GM12878 (cell line): ENCODE results near the gene MUC21. TPM values are rescaled to one million over a fixed set of nuclear protein-coding genes. Genes with fewer than 3 reads are reported as not detected.

ENCODE experiments used
- ATAC-seq: fragments of 200-7000 bp; cut with Tn5 transposase; 3 replicates; pipeline ENCODE4 v1.9.1; 2020; ENCODE audit warnings: mild to moderate bottlenecking, moderate library complexity
- BruUV-seq: library from RNA; stranded (reverse); fragments of 400-500 nt; replicated peaks from 2 replicates; lab custom pipeline; 2021; lab: Mats Ljungman, UMichigan
- CTCF ChIA-PET: fragments of 300-600 bp; sonication (Branson Sonifier 250); formaldehyde crosslinking; extraction: SDS; loops from one replicate; lab custom pipeline; 2021; ENCODE audit warnings: inconsistent platforms; lab: Yijun Ruan, JAX
- POLR2A ChIA-PET: fragments of 350-600 bp; formaldehyde crosslinking; extraction: SDS; loops from one replicate; lab custom pipeline; 2021; ENCODE audit warnings: inconsistent platforms; lab: Charles Lee
- RAD21 ChIA-PET: fragments of 300-600 bp; sonication (Branson Sonifier 250); formaldehyde crosslinking; loops from one replicate; lab custom pipeline; 2023; ENCODE audit warnings: antibody characterized with exemption; ENCODE audit not compliant: unreplicated experiment; lab: Charles Lee
- SMC1A ChIA-PET: fragments of 300-600 bp; sonication (Branson Sonifier 250); formaldehyde crosslinking; loops from one replicate; lab custom pipeline; 2023; ENCODE audit not compliant: unreplicated experiment, uncharacterized antibody; lab: Charles Lee
- DNase-seq: peaks from one replicate; pipeline ENCODE4 v3.0.0-alpha.2; 2011; ENCODE audit warnings: low read depth, low spot score
- FAIRE-seq: peaks from 3 replicates; lab custom pipeline; 2011; peaks lifted over from hg19 to GRCh38; lab: Jason Lieb, UNC
- H2AFZ ChIP-seq: 2 replicates; pipeline ENCODE4 v1.6.0; 2011; ENCODE audit warnings: low read depth, low read length, control low read depth; ENCODE audit not compliant: control insufficient read depth
- H3K27ac ChIP-seq: 2 replicates; pipeline ENCODE4 v1.5.1; 2011; ENCODE audit warnings: control low read depth; ENCODE audit not compliant: control insufficient read depth, insufficient read depth
- H3K27me3 ChIP-seq, 2 experiments: replicated peaks in 1 of 2; 2 replicates each; pipeline versions ENCODE4 v1.6.0 to v1.6.1; 2011; ENCODE audit warnings: low read length in 1 of 2; ENCODE audit not compliant: control insufficient read depth in 2 of 2, insufficient read depth in 2 of 2
- H3K36me3 ChIP-seq, 2 experiments: 2 replicates each; pipeline ENCODE4 v1.5.1; 2011; ENCODE audit warnings: low read length in 1 of 2; ENCODE audit not compliant: control insufficient read depth in 2 of 2, insufficient read depth in 2 of 2
- H3K4me1 ChIP-seq: 2 replicates; pipeline ENCODE4 v1.6.1; 2011; ENCODE audit warnings: mild to moderate bottlenecking, low read length, moderate library complexity, mixed read lengths; ENCODE audit not compliant: control insufficient read depth, insufficient read depth
- H3K4me2 ChIP-seq: 2 replicates; pipeline ENCODE4 v1.6.0; 2011; ENCODE audit warnings: control low read depth; ENCODE audit not compliant: control insufficient read depth, insufficient read depth
- H3K4me3 ChIP-seq: fragments of 200-600 bp; sonication (generic); 2 replicates; pipeline ENCODE4 v1.5.1; 2016
- H3K79me2 ChIP-seq: 2 replicates; pipeline ENCODE4 v1.6.0; 2011; ENCODE audit warnings: low read length; ENCODE audit not compliant: control insufficient read depth, insufficient read depth
- H3K9ac ChIP-seq: 2 replicates; pipeline ENCODE4 v1.8.0; 2011; ENCODE audit warnings: low read length, control low read depth, mixed read lengths; ENCODE audit not compliant: control insufficient read depth, insufficient read depth
- H3K9me3 ChIP-seq: replicated peaks from 3 replicates; pipeline ENCODE4 v1.5.1; 2011; ENCODE audit warnings: mild to moderate bottlenecking, low read length; ENCODE audit not compliant: control insufficient read depth, insufficient read depth
- H4K20me1 ChIP-seq: 2 replicates; pipeline ENCODE4 v1.6.0; 2011; ENCODE audit not compliant: control insufficient read depth, insufficient read depth
- E2F8 ChIP-seq: fragments of 450-650 bp; IDR thresholded peaks from 2 replicates; pipeline ENCODE4 v1.6.1; 2018; ENCODE audit warnings: mild to moderate bottlenecking, low read depth, moderate library complexity; ENCODE audit not compliant: partially characterized antibody
- ETV6 ChIP-seq, 2 experiments: fragments of 450-650 bp in 1 of 2; IDR thresholded peaks in 1 of 2; conservative IDR thresholded peaks in 1 of 2; 2 replicates each; pipeline ENCODE4 v1.6.1; 2014; ENCODE audit warnings: antibody characterized with exemption in 1 of 2, borderline replicate concordance in 1 of 2, low read depth in 1 of 2, mild to moderate bottlenecking in 1 of 2, moderate library complexity in 1 of 2
- FOXM1 ChIP-seq: IDR thresholded peaks from 2 replicates; pipeline ENCODE4 v1.6.1; 2012; ENCODE audit warnings: low read depth, mild to moderate bottlenecking, inconsistent platforms, low read length, moderate library complexity
- IKZF2 ChIP-seq, 2 experiments: fragments of 450-650 bp; IDR thresholded peaks; 2 replicates each; pipeline ENCODE4 v1.6.1; 2017; ENCODE audit warnings: mild to moderate bottlenecking in 2 of 2, moderate library complexity in 2 of 2
- KAT2A ChIP-seq: conservative IDR thresholded peaks from 2 replicates; pipeline ENCODE4 v1.6.1; 2011; ENCODE audit warnings: low read depth, low read length; ENCODE audit not compliant: control insufficient read depth
- KDM1A ChIP-seq: fragments of 200-600 bp; sonication (generic); IDR thresholded peaks from 2 replicates; pipeline ENCODE4 v1.6.1; 2016; ENCODE audit warnings: borderline replicate concordance
- MEF2A ChIP-seq: IDR thresholded peaks from 2 replicates; pipeline ENCODE4 v1.6.1; 2011; ENCODE audit warnings: low read depth, mild to moderate bottlenecking, low read length, moderate library complexity; ENCODE audit not compliant: insufficient read depth
- RAD51 ChIP-seq: fragments of 450-650 bp; IDR thresholded peaks from 2 replicates; pipeline ENCODE4 v1.6.1; 2016; ENCODE audit warnings: moderate library complexity, mild to moderate bottlenecking, inconsistent platforms
- RFX5 ChIP-seq: IDR thresholded peaks from 2 replicates; pipeline ENCODE4 v1.6.1; 2011; ENCODE audit warnings: low read depth, low read length, improper control_type of control experiment
- ZBTB4 ChIP-seq: fragments of 450-650 bp; formaldehyde crosslinking; IDR thresholded peaks from 2 replicates; pipeline ENCODE4 v1.4.0; 2022; ENCODE audit warnings: mild to moderate bottlenecking, moderate library complexity
- ZNF384 ChIP-seq: IDR thresholded peaks from 2 replicates; pipeline ENCODE4 v1.6.1; 2012; ENCODE audit warnings: low read depth, mild to moderate bottlenecking, low read length, improper control_type of control experiment, borderline replicate concordance
- ZNF622 ChIP-seq: fragments of 450-650 bp; IDR thresholded peaks from 2 replicates; pipeline ENCODE4 v1.6.1; 2017; ENCODE audit warnings: mild to moderate bottlenecking, inconsistent platforms
- WGBS: methylation state at CpG from one replicate; pipeline ENCODE4 v1.1.6; 2016; ENCODE audit warnings: low lambda C conversion rate; ENCODE audit not compliant: insufficient replicate concordance, insufficient coverage; ENCODE audit errors: missing lambda C conversion rate; 5-methylcytosine and 5-hydroxymethylcytosine counted together
- in situ Hi-C: fragments of 300-500 bp; cut with MboI; formaldehyde crosslinking; loops from 9 replicates; pipeline ENCODE4 v1.14.3; 2018; ENCODE audit warnings: mixed read lengths
- intact Hi-C: fragments of 100-400 bp; cut with micrococcal nuclease; formaldehyde crosslinking; loops from one replicate; pipeline ENCODE4 v1.14.2; 2022; ENCODE audit not compliant: unreplicated experiment
- polyA plus RNA-seq, 11 experiments: library from polyadenylated mRNA; depleted of rRNA in 4 of 11; unstranded in 6 of 11; stranded (reverse) in 5 of 11; fragments of >200 nt; fragmentation: Nextera tagmentation in 4 of 11; fragmentation: Illumina TruSeq in 1 of 11; extraction: Ambion mirVana in 4 of 11; extraction: Trizol in 1 of 11; gene quantifications; 1 replicate in 1 of 11; 2 replicates in 10 of 11; pipeline versions ENCODE4 v1.2.1 to v1.2.3, GENCODE V29; 2011 to 2016; ENCODE audit warnings: inconsistent platforms in 2 of 11, missing spikeins in 2 of 11, low read depth in 1 of 11
- total RNA-seq, 4 experiments: library from RNA; depleted of rRNA in 3 of 4; stranded (reverse); fragments of >200 nt in 3 of 4; fragmentation: Illumina TruSeq in 1 of 4; extraction: Trizol in 1 of 4; gene quantifications; 2 replicates each; pipeline versions ENCODE4 v1.2.1 to v1.2.3, GENCODE V29; 2013 to 2021
- TF ChIP-seq, protein P1 (sequence below): fragments of 450-650 bp; formaldehyde crosslinking; IDR thresholded peaks from 2 replicates; pipeline ENCODE4 v1.5.0; 2022; ENCODE audit warnings: mild to moderate bottlenecking, missing genetic modification characterization

Gene MUC21
- total and polyA plus RNA-seq, 10 of the 15 experiments (the other 5 are each of a cell fraction or from before 2014, with no cell fraction given) = 0.02 TPM; not detected in 9

GRCh38 chr6:31007694-31008093 lies 24.2 kb downstream of the MUC21 start:
- H3K27me3 ChIP-seq = peaks cover 0 to 2% of the 10 kb centered on the region in 2 experiments; a peak in 1 of 4 replicates
- no TSS peak for BruUV-seq
- no peak for TF ChIP-seq ZNF384
- TF ChIP-seq FOXM1 = no peak
- TF ChIP-seq IKZF2 (IDR thresholded peaks at IDR 0.05) = no peak
- TF ChIP-seq RAD51 = no peak
- no peak for TF ChIP-seq ZBTB4 (CRISPR knock-in tag)
- TF ChIP-seq ETV6 (conservative IDR thresholded peaks at IDR 0.05 in 1 of 2, IDR thresholded peaks at IDR 0.05 in 1 of 2; ENCODE audit: borderline replicate concordance in 1 of 2, low read depth in 1 of 2) = no peak
- no peak for TF ChIP-seq MEF2A
- TF ChIP-seq KDM1A = no peak
- TF ChIP-seq ZNF622 = no peak
- TF ChIP-seq RFX5 = no peak
- TF ChIP-seq, protein P1, sequence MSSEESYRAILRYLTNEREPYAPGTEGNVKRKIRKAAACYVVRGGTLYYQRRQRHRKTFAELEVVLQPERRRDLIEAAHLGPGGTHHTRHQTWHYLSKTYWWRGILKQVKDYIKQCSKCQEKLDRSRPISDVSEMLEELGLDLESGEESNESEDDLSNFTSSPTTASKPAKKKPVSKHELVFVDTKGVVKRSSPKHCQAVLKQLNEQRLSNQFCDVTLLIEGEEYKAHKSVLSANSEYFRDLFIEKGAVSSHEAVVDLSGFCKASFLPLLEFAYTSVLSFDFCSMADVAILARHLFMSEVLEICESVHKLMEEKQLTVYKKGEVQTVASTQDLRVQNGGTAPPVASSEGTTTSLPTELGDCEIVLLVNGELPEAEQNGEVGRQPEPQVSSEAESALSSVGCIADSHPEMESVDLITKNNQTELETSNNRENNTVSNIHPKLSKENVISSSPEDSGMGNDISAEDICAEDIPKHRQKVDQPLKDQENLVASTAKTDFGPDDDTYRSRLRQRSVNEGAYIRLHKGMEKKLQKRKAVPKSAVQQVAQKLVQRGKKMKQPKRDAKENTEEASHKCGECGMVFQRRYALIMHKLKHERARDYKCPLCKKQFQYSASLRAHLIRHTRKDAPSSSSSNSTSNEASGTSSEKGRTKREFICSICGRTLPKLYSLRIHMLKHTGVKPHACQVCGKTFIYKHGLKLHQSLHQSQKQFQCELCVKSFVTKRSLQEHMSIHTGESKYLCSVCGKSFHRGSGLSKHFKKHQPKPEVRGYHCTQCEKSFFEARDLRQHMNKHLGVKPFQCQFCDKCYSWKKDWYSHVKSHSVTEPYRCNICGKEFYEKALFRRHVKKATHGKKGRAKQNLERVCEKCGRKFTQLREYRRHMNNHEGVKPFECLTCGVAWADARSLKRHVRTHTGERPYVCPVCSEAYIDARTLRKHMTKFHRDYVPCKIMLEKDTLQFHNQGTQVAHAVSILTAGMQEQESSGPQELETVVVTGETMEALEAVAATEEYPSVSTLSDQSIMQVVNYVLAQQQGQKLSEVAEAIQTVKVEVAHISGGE (CRISPR knock-in tag) = no peak
- TF ChIP-seq E2F8 = no peak
- no peak for TF ChIP-seq KAT2A

More at GRCh38 chr6:31007694-31008093, 24.2 kb downstream of the MUC21 start:
- ChIA-PET RAD21 (no interaction called here), POLR2A (no interaction called here), SMC1A (no interaction called here), CTCF (no interaction called here)
- Histone ChIP-seq H3K4me1 (peaks cover 16% of the 10 kb centered on the region), H3K9ac (no peak overlapping the region), H3K4me3 (no peak overlapping the region), H2AFZ (no peak overlapping the region), H3K36me3 (no peaks in the 10 kb centered on the region), H3K79me2 (no peaks in the 10 kb centered on the region), H3K4me2 (no peak overlapping the region), H3K9me3 (no peaks in the 10 kb centered on the region), H3K27ac (no peak overlapping the region), H4K20me1 (no peaks in the 10 kb centered on the region)
- FAIRE-seq (no peak), ATAC-seq (no peak), DNase-seq (no peak)
- in situ Hi-C loops = no loop called here
- intact Hi-C loops = no loop called here
- WGBS = 3% methylated on average over 8 of the region's 8 CpGs
